OCI-LY3 (cell line): ENCODE results near the gene CRYL1.

ENCODE experiments used
- EZH2phosphoT487 ChIP-seq: fragments of 200-600 bp; shearing (Covaris generic); IDR thresholded peaks from 2 replicates; pipeline ENCODE4 v1.6.1; 2018; ENCODE audit warnings: antibody characterized with exemption, mixed run types, low read depth
- TF ChIP-seq, protein P1 (sequence below): fragments of 200-600, 300-600 bp; sonication (generic); IDR thresholded peaks from 2 replicates; pipeline ENCODE4 v1.5.1; 2014; ENCODE audit warnings: antibody characterized with exemption, low read length, low read depth

DNA sequence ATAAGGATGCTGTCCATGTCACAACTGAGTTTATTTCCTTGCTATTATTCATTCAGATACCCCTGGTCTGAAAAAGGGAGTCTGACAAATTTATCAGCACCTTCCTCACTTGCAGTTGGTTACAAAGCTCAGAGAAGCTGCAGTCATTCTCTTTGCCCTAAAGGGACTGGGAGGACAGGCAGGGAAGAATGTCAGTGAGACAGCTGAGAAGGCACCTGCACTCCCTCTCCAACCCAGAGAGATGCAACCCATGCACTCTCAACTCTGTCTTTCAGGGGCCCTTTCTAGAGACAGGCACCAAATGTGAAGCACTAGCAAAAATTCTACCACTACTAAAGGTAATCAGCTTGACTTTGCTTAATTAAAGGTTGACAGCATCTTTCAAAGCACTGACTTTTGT is 83.3 kb downstream of the CRYL1 start:
- no peak for TF ChIP-seq EZH2phosphoT487
- TF ChIP-seq, protein P1, sequence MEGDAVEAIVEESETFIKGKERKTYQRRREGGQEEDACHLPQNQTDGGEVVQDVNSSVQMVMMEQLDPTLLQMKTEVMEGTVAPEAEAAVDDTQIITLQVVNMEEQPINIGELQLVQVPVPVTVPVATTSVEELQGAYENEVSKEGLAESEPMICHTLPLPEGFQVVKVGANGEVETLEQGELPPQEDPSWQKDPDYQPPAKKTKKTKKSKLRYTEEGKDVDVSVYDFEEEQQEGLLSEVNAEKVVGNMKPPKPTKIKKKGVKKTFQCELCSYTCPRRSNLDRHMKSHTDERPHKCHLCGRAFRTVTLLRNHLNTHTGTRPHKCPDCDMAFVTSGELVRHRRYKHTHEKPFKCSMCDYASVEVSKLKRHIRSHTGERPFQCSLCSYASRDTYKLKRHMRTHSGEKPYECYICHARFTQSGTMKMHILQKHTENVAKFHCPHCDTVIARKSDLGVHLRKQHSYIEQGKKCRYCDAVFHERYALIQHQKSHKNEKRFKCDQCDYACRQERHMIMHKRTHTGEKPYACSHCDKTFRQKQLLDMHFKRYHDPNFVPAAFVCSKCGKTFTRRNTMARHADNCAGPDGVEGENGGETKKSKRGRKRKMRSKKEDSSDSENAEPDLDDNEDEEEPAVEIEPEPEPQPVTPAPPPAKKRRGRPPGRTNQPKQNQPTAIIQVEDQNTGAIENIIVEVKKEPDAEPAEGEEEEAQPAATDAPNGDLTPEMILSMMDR, result no peak
